DND-41 (cell line): ENCODE data around the gene DACH1.

ENCODE experiments used
- ATAC-seq: fragments of 200-7000 bp; cut with Tn5 transposase; 3 replicates; pipeline ENCODE4 v1.9.1; 2021; ENCODE audit warnings: low read depth; ENCODE audit not compliant: insufficient read depth
- DNase-seq: peaks from one replicate; pipeline ENCODE4 v3.0.0-alpha.2; 2020
- H2AFZ ChIP-seq: 2 replicates; pipeline ENCODE4 v1.6.0; 2012; ENCODE audit warnings: low read depth, low read length
- H3K27ac ChIP-seq: 2 replicates; pipeline ENCODE4 v1.5.1; 2012; ENCODE audit warnings: low read length, inconsistent platforms
- H3K27me3 ChIP-seq: fragments of 200-600 bp; sonication (generic); 2 replicates; pipeline ENCODE4 v1.6.0; 2012; ENCODE audit warnings: low read length, mild to moderate bottlenecking, inconsistent platforms; ENCODE audit not compliant: insufficient read depth, poor library complexity
- H3K36me3 ChIP-seq: 2 replicates; pipeline ENCODE4 v1.5.1; 2012; ENCODE audit warnings: low read length, inconsistent platforms; ENCODE audit not compliant: insufficient read depth
- H3K4me1 ChIP-seq: 2 replicates; pipeline ENCODE4 v1.5.1; 2012; ENCODE audit warnings: mild to moderate bottlenecking, low read length; ENCODE audit not compliant: insufficient read depth
- H3K4me2 ChIP-seq: 2 replicates; pipeline ENCODE4 v1.6.0; 2012; ENCODE audit warnings: mild to moderate bottlenecking, moderate library complexity, low read length, inconsistent platforms; ENCODE audit not compliant: insufficient read depth
- H3K4me3 ChIP-seq, 2 experiments: fragments of 200-600 bp in 1 of 2; shearing (Covaris generic) in 1 of 2; 2 replicates each; pipeline ENCODE4 v1.5.1; 2012 to 2016; ENCODE audit warnings: inconsistent platforms in 2 of 2, low read length in 2 of 2, mild to moderate bottlenecking in 2 of 2, low read depth in 1 of 2, moderate library complexity in 1 of 2
- H3K79me2 ChIP-seq: 2 replicates; pipeline ENCODE4 v1.6.0; 2012; ENCODE audit warnings: low read length, inconsistent platforms; ENCODE audit not compliant: insufficient read depth
- H3K9ac ChIP-seq: 2 replicates; pipeline ENCODE4 v1.6.0; 2012; ENCODE audit warnings: low read depth, mild to moderate bottlenecking, inconsistent platforms, low read length, moderate library complexity
- H3K9me3 ChIP-seq: 2 replicates; pipeline ENCODE4 v1.5.1; 2012; ENCODE audit warnings: low read length, moderate library complexity, mild to moderate bottlenecking, inconsistent platforms; ENCODE audit not compliant: insufficient read depth, severe bottlenecking
- H4K20me1 ChIP-seq: 2 replicates; pipeline ENCODE4 v1.6.0; 2012; ENCODE audit warnings: low read length; ENCODE audit not compliant: insufficient read depth
- EZH2 ChIP-seq: IDR thresholded peaks from 3 replicates; pipeline ENCODE4 v1.6.1; 2012; ENCODE audit warnings: borderline replicate concordance, low read depth, mild to moderate bottlenecking, moderate library complexity, low read length, inconsistent platforms; ENCODE audit not compliant: severe bottlenecking
- TF ChIP-seq, protein P1 (sequence below): IDR thresholded peaks from 2 replicates; pipeline ENCODE4 v1.5.1; 2012; ENCODE audit warnings: borderline replicate concordance, low read length, moderate library complexity, mild to moderate bottlenecking; ENCODE audit not compliant: poor library complexity, severe bottlenecking; ENCODE audit errors: extremely low read depth

Gene DACH1

DNA sequence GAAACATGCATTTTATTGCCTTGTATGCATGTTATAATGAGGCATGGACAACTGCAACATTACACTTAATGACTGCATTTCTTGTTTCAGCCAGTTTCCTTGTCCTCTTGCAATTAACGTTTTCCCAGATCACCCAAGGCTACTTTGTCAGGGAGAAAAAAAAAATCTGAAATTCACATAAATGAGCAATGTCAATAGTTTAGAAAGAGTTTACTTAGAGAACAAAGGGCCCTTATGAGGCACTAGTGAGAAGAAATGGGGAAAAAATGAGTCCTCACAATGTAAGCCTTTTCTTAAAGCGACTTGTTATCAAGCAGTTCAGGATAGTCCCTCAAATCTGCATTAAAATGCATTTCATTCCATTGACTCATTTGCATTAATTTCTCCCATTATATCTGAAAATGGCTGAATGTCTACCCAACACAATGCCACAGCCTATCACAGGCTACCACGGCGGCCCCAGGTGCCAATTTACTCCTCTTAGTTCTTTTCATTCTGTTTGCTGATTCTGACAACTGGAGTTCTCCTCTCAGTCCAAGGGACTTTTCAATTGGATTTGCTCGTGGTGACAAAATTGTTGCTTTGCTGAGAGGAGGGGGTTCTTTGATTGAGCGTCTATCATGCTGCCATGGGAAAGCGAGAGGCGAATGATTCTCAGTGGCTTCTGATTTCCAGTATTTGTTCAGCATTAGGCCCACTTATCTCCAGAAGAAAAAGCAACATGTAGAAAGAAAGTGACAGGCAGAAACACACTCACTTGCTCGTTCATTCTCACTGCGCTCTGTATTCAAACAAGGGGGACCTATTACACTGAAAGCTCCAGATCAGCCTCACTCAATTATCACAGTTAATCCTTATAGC is 107.1 kb downstream of the DACH1 start:
- H3K9me3 ChIP-seq = no peaks in the 10 kb centered on the region
- H4K20me1 ChIP-seq = no peaks in the 10 kb centered on the region
- no peaks in the 10 kb centered on the region for H3K36me3 ChIP-seq
- TF ChIP-seq, protein P1, sequence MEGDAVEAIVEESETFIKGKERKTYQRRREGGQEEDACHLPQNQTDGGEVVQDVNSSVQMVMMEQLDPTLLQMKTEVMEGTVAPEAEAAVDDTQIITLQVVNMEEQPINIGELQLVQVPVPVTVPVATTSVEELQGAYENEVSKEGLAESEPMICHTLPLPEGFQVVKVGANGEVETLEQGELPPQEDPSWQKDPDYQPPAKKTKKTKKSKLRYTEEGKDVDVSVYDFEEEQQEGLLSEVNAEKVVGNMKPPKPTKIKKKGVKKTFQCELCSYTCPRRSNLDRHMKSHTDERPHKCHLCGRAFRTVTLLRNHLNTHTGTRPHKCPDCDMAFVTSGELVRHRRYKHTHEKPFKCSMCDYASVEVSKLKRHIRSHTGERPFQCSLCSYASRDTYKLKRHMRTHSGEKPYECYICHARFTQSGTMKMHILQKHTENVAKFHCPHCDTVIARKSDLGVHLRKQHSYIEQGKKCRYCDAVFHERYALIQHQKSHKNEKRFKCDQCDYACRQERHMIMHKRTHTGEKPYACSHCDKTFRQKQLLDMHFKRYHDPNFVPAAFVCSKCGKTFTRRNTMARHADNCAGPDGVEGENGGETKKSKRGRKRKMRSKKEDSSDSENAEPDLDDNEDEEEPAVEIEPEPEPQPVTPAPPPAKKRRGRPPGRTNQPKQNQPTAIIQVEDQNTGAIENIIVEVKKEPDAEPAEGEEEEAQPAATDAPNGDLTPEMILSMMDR = no peak
- H3K4me2 ChIP-seq = no peak overlapping the region
- no peak for DNase-seq
- H3K27ac ChIP-seq = no peak overlapping the region
- no peaks in the 10 kb centered on the region for H3K27me3 ChIP-seq
- H3K9ac ChIP-seq = no peak overlapping the region
- no peak for ATAC-seq
- H3K4me3 ChIP-seq = no peak overlapping the region
- H3K4me1 ChIP-seq = no peaks in the 10 kb centered on the region
- no peak overlapping the region for H2AFZ ChIP-seq
- no peaks in the 10 kb centered on the region for H3K79me2 ChIP-seq

DNA sequence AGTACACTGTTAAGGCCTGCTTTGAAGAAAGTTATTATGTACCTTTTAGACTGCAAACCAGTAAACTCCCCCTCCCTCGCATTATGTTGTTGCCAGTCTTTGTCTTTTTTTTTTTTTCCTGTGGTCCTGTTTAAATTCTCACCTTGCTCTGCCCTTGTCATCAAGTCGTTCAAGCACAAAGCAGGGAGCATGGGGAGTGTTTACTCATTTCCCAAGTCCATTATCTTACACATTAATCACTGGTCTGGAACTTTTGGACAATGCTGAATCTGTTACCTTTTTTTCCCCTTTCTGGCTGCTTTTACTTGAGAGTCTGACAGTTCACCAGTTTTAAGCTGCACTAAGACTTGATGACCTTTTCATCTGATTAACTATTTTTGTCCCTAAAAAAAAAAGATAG is 108.2 kb downstream of the DACH1 start:
- H3K9ac ChIP-seq = no peak overlapping the region
- no peak overlapping the region for H3K27ac ChIP-seq
- no peaks in the 10 kb centered on the region for H3K4me1 ChIP-seq
- DNase-seq = no peak
- no peaks in the 10 kb centered on the region for H3K79me2 ChIP-seq
- ATAC-seq = no peak
- H3K36me3 ChIP-seq = no peaks in the 10 kb centered on the region
- H3K4me2 ChIP-seq = no peak overlapping the region
- no peaks in the 10 kb centered on the region for H3K27me3 ChIP-seq
- no peak overlapping the region for H2AFZ ChIP-seq
- TF ChIP-seq EZH2 = no peak
- TF ChIP-seq, protein P1 = no peak
- H3K9me3 ChIP-seq = no peaks in the 10 kb centered on the region
- H4K20me1 ChIP-seq = no peaks in the 10 kb centered on the region
- H3K4me3 ChIP-seq = no peak overlapping the region

DNA sequence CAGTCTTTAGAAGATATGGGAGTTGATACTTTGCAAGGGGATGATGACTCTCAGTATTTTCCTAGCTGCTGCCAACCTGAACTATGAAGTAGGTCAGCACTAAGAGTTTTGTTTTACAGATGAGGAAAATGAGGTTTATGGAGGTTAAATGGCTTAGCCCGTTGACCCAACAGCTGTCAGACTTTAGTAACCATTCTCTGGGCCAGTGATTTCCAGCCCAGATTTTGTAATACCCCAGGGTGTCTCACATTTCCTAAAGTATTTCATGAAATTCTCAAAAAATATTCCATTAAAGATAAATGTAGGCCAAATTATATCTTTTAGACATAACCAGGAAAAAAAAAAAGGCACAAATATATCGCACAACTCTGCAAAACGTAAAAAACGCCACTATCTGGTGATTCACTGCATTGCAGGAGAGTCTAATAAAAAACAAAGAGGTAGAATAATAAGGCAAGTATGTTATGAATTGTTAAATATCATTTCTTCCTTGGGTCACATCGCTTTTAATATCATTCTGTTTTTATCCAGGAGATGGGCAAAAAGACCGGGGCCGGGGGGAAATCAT is 112.5 kb downstream of the DACH1 start:
- no peaks in the 10 kb centered on the region for H3K27me3 ChIP-seq
- no peak overlapping the region for H3K4me3 ChIP-seq
- no peak overlapping the region for H3K4me2 ChIP-seq
- no peak overlapping the region for H3K9ac ChIP-seq
- ATAC-seq = no peak
- TF ChIP-seq EZH2 = no peak
- TF ChIP-seq, protein P1 = peak; percentile 14
- H2AFZ ChIP-seq = no peak overlapping the region
- H4K20me1 ChIP-seq = no peaks in the 10 kb centered on the region
- no peaks in the 10 kb centered on the region for H3K4me1 ChIP-seq
- H3K9me3 ChIP-seq = no peaks in the 10 kb centered on the region
- no peaks in the 10 kb centered on the region for H3K79me2 ChIP-seq
- H3K27ac ChIP-seq = no peak overlapping the region
- DNase-seq = no peak
- H3K36me3 ChIP-seq = no peaks in the 10 kb centered on the region
